ENCODE measurements around the gene RTTN.

DNA sequence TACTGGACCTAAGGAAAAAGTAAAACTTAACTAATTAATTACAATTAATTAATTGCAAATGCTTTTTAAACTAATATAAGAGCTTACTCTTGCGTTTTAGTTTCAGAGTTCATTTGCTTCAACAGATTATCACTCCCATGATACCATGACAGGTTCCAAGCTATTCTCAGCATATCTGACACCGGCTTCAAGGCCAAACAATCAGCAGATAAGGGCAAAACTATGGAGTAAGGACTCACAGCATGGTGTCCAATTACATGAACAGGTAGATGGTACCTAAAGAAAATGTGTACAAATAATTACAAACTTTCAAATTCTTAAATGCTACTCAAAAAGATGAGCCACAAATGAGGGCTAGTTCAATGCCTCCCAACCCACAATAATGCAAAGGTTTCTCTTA lies 77.2 kb downstream of the RTTN start:
- TF ChIP-seq, protein P1, sequence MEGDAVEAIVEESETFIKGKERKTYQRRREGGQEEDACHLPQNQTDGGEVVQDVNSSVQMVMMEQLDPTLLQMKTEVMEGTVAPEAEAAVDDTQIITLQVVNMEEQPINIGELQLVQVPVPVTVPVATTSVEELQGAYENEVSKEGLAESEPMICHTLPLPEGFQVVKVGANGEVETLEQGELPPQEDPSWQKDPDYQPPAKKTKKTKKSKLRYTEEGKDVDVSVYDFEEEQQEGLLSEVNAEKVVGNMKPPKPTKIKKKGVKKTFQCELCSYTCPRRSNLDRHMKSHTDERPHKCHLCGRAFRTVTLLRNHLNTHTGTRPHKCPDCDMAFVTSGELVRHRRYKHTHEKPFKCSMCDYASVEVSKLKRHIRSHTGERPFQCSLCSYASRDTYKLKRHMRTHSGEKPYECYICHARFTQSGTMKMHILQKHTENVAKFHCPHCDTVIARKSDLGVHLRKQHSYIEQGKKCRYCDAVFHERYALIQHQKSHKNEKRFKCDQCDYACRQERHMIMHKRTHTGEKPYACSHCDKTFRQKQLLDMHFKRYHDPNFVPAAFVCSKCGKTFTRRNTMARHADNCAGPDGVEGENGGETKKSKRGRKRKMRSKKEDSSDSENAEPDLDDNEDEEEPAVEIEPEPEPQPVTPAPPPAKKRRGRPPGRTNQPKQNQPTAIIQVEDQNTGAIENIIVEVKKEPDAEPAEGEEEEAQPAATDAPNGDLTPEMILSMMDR (IDR thresholded peaks at IDR 0.05; ENCODE audit: insufficient read depth, low read length, poor library complexity, severe bottlenecking), result no peak
- TF ChIP-seq EZH2phosphoT487 (conservative IDR thresholded peaks at IDR 0.05; ENCODE audit: low read length), result no peak

Data from SU-DHL-6 (cell line).